ENCODE data around the gene MCM3.
A peak's percentile ranks its signal among the peaks of the same experiment; 100 is the strongest.

The MCM3 gene

GRCh38 chr6:52284460-52285176, at the start of gene MCM3:
Gene MCM3, minus strand, starts transcription at chr6:52284742. Its CDS starts 68 bp downstream, at chr6:52284674.
- peak; percentile 98 for DNase-seq (ENCODE audit: low read depth, low spot score)
- H3K9ac ChIP-seq (ENCODE audit: insufficient read length), result peak within 1 kb of the TSS; percentile 94

GRCh38 chr6:52333840-52334200, 49.3 kb upstream of the MCM3 start:
- Histone ChIP-seq H3K27ac (no peak overlapping the region), H3K9me3 (ENCODE audit: low read depth, low read length) (no peaks in the 10 kb centered on the region), H3K4me3 (no peak overlapping the region), H3K9ac (ENCODE audit: insufficient read length) (no peak overlapping the region), H3K36me3 (ENCODE audit: insufficient read depth, low read length) (no peaks in the 10 kb centered on the region)
- TF ChIP-seq FOXP2 (optimal IDR thresholded peaks at IDR 0.05; ENCODE audit: control extremely low read depth, extremely low read length, insufficient read depth), result no peak
- no peak for TF ChIP-seq POLR2AphosphoS5 (IDR thresholded peaks at IDR 0.05; ENCODE audit: borderline replicate concordance, low read depth, low read length)
- no peak for TF ChIP-seq EZH2 (IDR thresholded peaks at IDR 0.05)
- DNase-seq (ENCODE audit: low read depth, low spot score), result no peak

More at GRCh38 chr6:52284460-52285176, at the start of gene MCM3:
- Histone ChIP-seq H3K36me3 (ENCODE audit: insufficient read depth, low read length) (peaks cover 40% of the 10 kb centered on the region), H3K9me3 (ENCODE audit: low read depth, low read length) (no peaks in the 10 kb centered on the region), H3K4me3 (peak within 1 kb of the TSS; percentile 92), H3K27ac (peak within 1 kb of the TSS; percentile 90)
- TF ChIP-seq POLR2AphosphoS5 (IDR thresholded peaks at IDR 0.05; ENCODE audit: borderline replicate concordance, low read depth, low read length) (peak; percentile 95), FOXP2 (optimal IDR thresholded peaks at IDR 0.05; ENCODE audit: control extremely low read depth, extremely low read length, insufficient read depth) (peak; percentile 60), EZH2 (IDR thresholded peaks at IDR 0.05) (no peak)

GRCh38 chr6:52331793-52332457, 47.4 kb upstream of the MCM3 start:
- Histone ChIP-seq H3K9me3 (ENCODE audit: low read depth, low read length) (no peaks in the 10 kb centered on the region), H3K4me3 (no peak overlapping the region), H3K9ac (ENCODE audit: insufficient read length) (no peak overlapping the region), H3K36me3 (ENCODE audit: insufficient read depth, low read length) (no peaks in the 10 kb centered on the region), H3K27ac (no peak overlapping the region)
- TF ChIP-seq FOXP2 (optimal IDR thresholded peaks at IDR 0.05; ENCODE audit: control extremely low read depth, extremely low read length, insufficient read depth) (no peak), EZH2 (IDR thresholded peaks at IDR 0.05) (no peak), POLR2AphosphoS5 (IDR thresholded peaks at IDR 0.05; ENCODE audit: borderline replicate concordance, low read depth, low read length) (no peak)
- DNase-seq (ENCODE audit: low read depth, low spot score), result no peak

GRCh38 chr6:52330470-52330869, 45.9 kb upstream of the MCM3 start:
- TF ChIP-seq POLR2AphosphoS5 (IDR thresholded peaks at IDR 0.05; ENCODE audit: borderline replicate concordance, low read depth, low read length) (no peak), FOXP2 (optimal IDR thresholded peaks at IDR 0.05; ENCODE audit: control extremely low read depth, extremely low read length, insufficient read depth) (no peak), EZH2 (IDR thresholded peaks at IDR 0.05) (no peak)
- H3K4me3 ChIP-seq, result no peak overlapping the region
- H3K36me3 ChIP-seq (ENCODE audit: insufficient read depth, low read length), result no peaks in the 10 kb centered on the region
- no peak overlapping the region for H3K9ac ChIP-seq (ENCODE audit: insufficient read length)
- DNase-seq (ENCODE audit: low read depth, low spot score), result no peak
- no peak overlapping the region for H3K27ac ChIP-seq
- no peaks in the 10 kb centered on the region for H3K9me3 ChIP-seq (ENCODE audit: low read depth, low read length)

GRCh38 chr6:52328729-52329128, 44.2 kb upstream of the MCM3 start:
- H3K4me3 ChIP-seq, result no peak overlapping the region
- H3K9ac ChIP-seq (ENCODE audit: insufficient read length), result no peak overlapping the region
- H3K27ac ChIP-seq, result no peak overlapping the region
- no peak for TF ChIP-seq EZH2 (IDR thresholded peaks at IDR 0.05)
- TF ChIP-seq FOXP2 (optimal IDR thresholded peaks at IDR 0.05; ENCODE audit: control extremely low read depth, extremely low read length, insufficient read depth), result no peak
- TF ChIP-seq POLR2AphosphoS5 (IDR thresholded peaks at IDR 0.05; ENCODE audit: borderline replicate concordance, low read depth, low read length), result no peak
- no peaks in the 10 kb centered on the region for H3K36me3 ChIP-seq (ENCODE audit: insufficient read depth, low read length)
- DNase-seq (ENCODE audit: low read depth, low spot score), result no peak
- no peaks in the 10 kb centered on the region for H3K9me3 ChIP-seq (ENCODE audit: low read depth, low read length)

- Histone ChIP-seq H3K27ac (no peak overlapping the region), H3K4me3 (no peak overlapping the region), H3K36me3 (ENCODE audit: insufficient read depth, low read length) (no peaks in the 10 kb centered on the region), H3K9me3 (ENCODE audit: low read depth, low read length) (no peaks in the 10 kb centered on the region), H3K9ac (ENCODE audit: insufficient read length) (no peak overlapping the region)
- DNase-seq (ENCODE audit: low read depth, low spot score), result no peak
- TF ChIP-seq EZH2 (IDR thresholded peaks at IDR 0.05) (no peak), POLR2AphosphoS5 (IDR thresholded peaks at IDR 0.05; ENCODE audit: borderline replicate concordance, low read depth, low read length) (no peak), FOXP2 (optimal IDR thresholded peaks at IDR 0.05; ENCODE audit: control extremely low read depth, extremely low read length, insufficient read depth) (no peak)
Observed at GRCh38 chr6:52328303-52328662, 43.7 kb upstream of the MCM3 start.

- Histone ChIP-seq H3K9ac (ENCODE audit: insufficient read length) (no peak overlapping the region), H3K27ac (no peak overlapping the region)
- no peak for DNase-seq (ENCODE audit: low read depth, low spot score)
Observed at GRCh38 chr6:52326540-52327364, 42.2 kb upstream of the MCM3 start.

More at GRCh38 chr6:52326540-52327364, 42.2 kb upstream of the MCM3 start:
- H3K4me3 ChIP-seq, result no peak overlapping the region
- no peaks in the 10 kb centered on the region for H3K36me3 ChIP-seq (ENCODE audit: insufficient read depth, low read length)
- TF ChIP-seq EZH2 (IDR thresholded peaks at IDR 0.05) (no peak), POLR2AphosphoS5 (IDR thresholded peaks at IDR 0.05; ENCODE audit: borderline replicate concordance, low read depth, low read length) (no peak), FOXP2 (optimal IDR thresholded peaks at IDR 0.05; ENCODE audit: control extremely low read depth, extremely low read length, insufficient read depth) (no peak)
- no peaks in the 10 kb centered on the region for H3K9me3 ChIP-seq (ENCODE audit: low read depth, low read length)
